ENCODE data around the gene SLC35B2.

Gene SLC35B2

DNA sequence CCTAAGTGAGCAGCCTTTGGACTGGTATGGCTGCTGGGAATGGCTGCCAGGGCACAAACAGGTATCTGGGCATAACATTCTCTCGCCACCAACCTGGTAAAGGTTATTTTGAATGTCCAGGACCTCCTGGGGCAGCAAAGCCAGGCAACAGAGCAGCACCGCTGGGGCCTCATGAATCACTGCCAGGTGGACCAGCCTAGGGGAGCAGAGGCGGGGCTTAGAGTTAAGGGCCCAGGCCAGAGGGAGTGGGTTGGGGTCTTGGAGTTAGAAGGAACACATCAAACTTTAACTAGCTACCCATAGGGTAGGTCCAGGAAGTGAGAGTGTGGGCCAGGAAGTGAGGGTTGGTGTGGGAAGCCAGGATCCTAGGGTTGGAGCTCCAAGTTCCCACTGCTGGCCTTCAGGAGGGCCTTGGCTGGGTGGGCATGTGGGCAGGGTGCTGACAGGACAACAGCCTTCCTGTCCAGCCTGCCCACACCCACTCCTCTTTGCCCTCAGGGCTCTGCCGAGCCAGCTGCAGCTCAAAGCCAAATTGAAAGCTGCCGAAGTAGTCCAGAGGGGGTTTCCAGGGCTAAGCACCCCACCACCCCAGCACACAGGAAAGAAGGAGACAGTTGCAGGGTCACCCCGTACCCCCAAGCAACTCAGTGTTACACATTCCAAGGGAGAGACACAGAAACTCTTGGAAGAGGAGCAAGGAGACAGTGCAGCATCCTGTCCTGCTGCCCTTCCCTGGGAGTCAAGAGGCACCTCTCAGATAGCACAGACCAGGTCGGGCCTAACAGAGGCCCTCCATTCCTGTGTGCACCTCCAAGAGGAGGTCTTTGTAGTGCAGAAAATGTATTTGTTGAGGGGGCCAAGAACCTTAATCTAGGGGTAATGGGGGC, 5.4 kb upstream of the SLC35B2 start:
- TF ChIP-seq, protein P1, sequence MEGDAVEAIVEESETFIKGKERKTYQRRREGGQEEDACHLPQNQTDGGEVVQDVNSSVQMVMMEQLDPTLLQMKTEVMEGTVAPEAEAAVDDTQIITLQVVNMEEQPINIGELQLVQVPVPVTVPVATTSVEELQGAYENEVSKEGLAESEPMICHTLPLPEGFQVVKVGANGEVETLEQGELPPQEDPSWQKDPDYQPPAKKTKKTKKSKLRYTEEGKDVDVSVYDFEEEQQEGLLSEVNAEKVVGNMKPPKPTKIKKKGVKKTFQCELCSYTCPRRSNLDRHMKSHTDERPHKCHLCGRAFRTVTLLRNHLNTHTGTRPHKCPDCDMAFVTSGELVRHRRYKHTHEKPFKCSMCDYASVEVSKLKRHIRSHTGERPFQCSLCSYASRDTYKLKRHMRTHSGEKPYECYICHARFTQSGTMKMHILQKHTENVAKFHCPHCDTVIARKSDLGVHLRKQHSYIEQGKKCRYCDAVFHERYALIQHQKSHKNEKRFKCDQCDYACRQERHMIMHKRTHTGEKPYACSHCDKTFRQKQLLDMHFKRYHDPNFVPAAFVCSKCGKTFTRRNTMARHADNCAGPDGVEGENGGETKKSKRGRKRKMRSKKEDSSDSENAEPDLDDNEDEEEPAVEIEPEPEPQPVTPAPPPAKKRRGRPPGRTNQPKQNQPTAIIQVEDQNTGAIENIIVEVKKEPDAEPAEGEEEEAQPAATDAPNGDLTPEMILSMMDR (IDR thresholded peaks at IDR 0.05; ENCODE audit: insufficient read depth, missing control alignments), result no peak
- FAIRE-seq (no peak), DNase-seq (ENCODE audit: insufficient read length, low spot score) (no peak)

DNA sequence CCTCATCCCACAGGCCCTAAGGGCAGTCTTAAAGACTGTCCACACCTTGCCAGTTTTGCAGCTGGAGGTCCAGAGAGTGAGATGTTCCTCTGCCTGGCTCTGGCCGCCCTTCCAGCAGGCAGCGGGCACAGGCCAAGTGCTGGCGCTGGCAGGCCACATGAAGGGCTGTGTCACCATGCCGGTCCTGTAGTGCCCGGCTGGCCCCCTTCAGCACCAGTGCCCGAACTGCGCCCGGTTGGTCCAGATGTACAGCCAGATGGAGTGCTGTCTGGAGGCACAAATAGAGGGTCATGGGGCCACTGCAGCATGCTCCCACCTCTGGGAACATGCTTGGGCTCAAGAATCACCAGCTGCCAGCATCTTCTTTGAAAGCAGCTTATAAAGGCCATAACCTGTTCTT, 4.3 kb upstream of the SLC35B2 start:
- TF ChIP-seq, protein P1 (IDR thresholded peaks at IDR 0.05; ENCODE audit: insufficient read depth, missing control alignments), result no peak
- DNase-seq (ENCODE audit: insufficient read length, low spot score) (no peak), FAIRE-seq (no peak)

DNA sequence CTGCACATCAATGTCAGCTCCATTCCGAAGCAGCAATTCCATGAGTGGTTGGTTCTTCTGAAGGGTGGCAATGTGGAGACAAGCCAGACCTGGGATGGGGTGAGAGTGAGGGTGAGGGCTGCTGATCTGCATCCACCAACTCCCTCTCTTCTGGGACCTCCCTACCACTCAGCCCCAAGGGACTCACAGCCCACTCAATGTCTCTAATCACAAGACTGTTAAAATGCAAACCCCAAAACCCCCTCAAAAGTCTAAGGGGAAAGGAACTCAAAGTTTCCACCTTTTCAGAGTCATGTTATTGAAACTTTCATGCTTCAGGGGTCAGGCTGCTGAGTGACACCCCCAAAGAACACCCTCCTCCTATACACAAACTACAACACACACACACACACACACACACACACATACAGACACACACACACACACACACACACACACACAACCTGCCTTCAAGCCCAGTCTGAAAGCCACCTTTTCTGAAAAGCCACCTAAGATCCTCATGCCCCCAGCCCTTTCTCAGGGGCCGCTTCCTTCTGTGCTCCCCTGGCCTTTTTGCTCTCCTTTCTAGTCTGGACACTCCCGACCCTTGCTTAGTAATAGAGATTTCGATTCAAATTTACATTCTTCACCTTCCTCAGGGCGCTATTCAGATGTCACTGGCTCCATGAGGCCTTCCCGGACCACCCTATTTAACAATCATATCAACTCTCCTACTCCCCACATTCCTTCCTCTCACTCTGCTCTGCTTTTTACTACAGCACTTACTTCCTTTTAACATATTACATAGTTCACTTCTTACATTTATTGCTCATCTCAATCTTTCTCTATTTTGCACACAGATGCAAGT, 3.3 kb upstream of the SLC35B2 start:
- TF ChIP-seq, protein P1 (IDR thresholded peaks at IDR 0.05; ENCODE audit: insufficient read depth, missing control alignments), result no peak
- no peak for FAIRE-seq
- no peak for DNase-seq (ENCODE audit: insufficient read length, low spot score)

DNA sequence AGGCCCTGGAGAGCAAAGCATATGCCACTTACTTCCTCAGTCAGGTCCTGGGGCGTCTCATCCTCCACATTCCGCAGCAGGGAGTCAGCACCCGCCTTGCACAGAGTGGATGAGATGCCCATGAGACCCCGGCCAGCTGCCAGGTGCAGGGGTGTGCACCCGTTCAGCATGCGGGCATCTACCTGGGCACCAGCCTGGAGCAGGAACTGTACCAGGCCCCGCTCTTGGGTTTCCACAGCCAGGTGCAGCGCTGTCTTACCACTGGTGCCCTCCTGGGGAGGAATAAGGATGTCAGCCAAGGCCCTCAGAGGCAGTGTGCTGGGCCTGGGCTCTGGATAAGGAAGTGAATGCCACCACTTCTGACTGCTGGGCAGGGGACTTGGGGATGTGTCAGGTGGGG, 2.7 kb upstream of the SLC35B2 start:
- FAIRE-seq (no peak), DNase-seq (ENCODE audit: insufficient read length, low spot score) (no peak)
- TF ChIP-seq, protein P1 (IDR thresholded peaks at IDR 0.05; ENCODE audit: insufficient read depth, missing control alignments), result no peak

DNA sequence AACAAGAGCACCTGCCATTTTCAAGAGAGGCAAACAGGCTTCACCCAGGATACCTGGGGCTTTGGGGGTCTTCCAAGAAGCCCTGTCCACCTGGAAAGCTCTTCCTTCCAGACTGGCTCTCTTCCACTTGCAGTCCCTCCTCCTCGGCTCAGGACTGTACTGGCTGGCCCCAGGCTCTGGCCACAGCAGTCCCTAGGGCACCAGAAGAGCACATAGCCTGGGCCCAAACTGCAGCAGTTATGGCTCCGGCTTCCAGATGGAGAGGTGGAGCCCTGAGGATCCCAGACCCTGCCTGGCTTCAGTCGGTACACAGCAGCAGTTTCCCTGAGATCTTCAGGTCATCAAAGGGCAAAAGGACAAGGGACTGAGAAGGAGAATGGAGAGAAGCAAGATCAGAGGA, 1.6 kb upstream of the SLC35B2 start:
- no peak for DNase-seq (ENCODE audit: insufficient read length, low spot score)
- TF ChIP-seq, protein P1 (IDR thresholded peaks at IDR 0.05; ENCODE audit: insufficient read depth, missing control alignments), result no peak
- FAIRE-seq, result no peak

DNA sequence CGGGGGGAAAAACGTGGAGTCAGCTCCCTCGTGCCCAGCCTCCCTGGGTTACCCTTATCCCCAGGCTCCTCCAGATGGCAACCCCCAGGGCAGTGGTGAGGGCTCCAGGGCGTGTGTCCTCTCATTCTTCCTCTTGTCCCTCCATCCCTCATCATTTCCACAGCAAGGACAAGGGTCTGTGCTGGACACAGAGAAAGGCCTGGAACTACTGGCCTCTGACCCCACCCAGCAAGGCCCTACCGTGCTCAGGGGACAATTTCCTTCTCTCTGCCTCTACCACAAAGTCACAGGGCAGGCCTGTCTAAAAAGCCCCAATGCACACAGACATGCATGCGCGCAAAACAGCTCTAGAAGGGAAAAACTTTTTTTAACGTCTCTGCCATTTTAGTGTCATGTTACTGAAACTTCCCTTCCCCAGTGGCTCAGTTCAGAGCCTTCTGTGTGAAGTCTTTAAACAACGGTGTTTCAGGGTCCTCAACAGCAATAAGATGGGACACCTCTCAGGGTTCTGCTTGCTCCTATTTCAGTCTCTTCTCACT, 1.1 kb upstream of the SLC35B2 start:
- FAIRE-seq, result no peak
- TF ChIP-seq, protein P1 (IDR thresholded peaks at IDR 0.05; ENCODE audit: insufficient read depth, missing control alignments), result no peak
- no peak for DNase-seq (ENCODE audit: insufficient read length, low spot score)
